ENCODE measurements around the gene PIK3C2G.

DNA sequence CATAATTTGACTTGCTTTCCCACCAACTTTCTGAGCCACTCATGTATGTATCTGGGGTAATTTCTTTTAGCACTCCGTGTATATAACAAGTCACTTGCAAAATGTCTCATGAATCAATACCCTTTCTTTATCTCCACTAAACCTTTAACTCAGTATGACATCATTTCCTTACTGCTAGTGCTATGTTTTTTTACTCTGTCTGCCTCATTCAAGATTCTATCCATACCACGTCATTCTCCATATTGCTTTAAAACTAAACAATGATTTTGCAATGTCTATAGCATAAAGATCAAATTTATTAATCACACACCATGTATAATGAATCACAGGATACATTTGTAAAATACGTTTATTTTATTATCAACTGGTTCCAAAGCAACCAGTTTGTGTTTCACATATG is 178.2 kb downstream of the PIK3C2G start:
- TF ChIP-seq CTCF (IDR thresholded peaks at IDR 0.05) (no peak), POLR2A (IDR thresholded peaks at IDR 0.05) (no peak)

Data from thyroid gland (tissue), 4 donors.